ENCODE results near the gene GMPR.

Gene GMPR

DNA sequence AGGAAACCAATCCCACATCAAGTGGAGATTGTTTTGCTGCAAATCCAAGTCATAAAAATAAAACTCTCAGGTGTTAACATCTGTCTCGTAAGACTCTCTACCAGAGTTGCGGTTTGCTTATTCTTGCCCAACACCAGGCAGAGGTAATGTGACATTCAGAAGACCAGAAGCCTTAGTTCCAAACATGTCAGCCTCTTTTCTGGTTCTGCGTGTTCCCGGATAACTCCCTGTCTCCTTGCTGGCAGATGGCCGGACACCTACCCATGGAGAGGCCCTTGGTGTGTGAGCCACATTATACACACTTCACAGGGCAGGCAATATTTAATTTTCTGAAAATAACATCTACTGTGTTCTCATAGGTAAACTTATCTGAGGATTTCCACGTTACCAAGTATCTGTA lies 73.4 kb downstream of the GMPR start:
- WGBS: 91% methylated on average over 6 of the region's 6 CpGs
- no peaks in the 10 kb centered on the region for H3K36me3 ChIP-seq (ENCODE audit: insufficient read depth, low read length)
- H3K27me3 ChIP-seq (ENCODE audit: insufficient read depth, low read length): no peaks in the 10 kb centered on the region
- no peak overlapping the region for H3K4me3 ChIP-seq (ENCODE audit: low read length)
- no peaks in the 10 kb centered on the region for H3K9me3 ChIP-seq (ENCODE audit: insufficient read depth, low read depth, low read length)
- H3K9ac ChIP-seq (ENCODE audit: low read depth, low read length): no peak overlapping the region
- peaks cover 1% of the 10 kb centered on the region for H3K4me1 ChIP-seq (ENCODE audit: insufficient read depth, low read length)
- H3K27ac ChIP-seq (ENCODE audit: low read depth, low read length): no peak overlapping the region

DNA sequence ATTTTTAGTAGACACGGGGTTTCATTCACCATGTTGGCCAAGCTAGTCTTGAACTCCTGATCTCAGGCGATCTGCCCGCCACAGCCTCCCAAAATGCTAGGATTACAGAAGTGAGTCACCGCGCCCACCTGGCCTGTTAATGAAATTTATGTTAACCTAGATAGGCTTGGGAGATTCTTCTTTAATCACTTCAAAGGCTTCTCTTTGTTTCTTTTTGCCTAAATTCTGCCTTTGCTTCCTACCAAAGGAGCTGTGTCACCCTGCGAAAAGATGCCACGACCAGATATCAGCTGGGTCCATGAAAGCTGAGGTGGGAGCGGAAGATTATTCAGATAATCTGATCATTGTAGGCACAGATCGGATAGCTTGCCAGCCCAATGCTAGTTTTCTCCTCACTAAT lies 75.3 kb downstream of the GMPR start:
- Histone ChIP-seq H3K4me3 (ENCODE audit: low read length) (no peak overlapping the region), H3K4me1 (ENCODE audit: insufficient read depth, low read length) (peaks cover 4% of the 10 kb centered on the region; the same call in 1 of the 2 replicates), H3K9me3 (ENCODE audit: insufficient read depth, low read depth, low read length) (no peaks in the 10 kb centered on the region), H3K27me3 (ENCODE audit: insufficient read depth, low read length) (no peaks in the 10 kb centered on the region), H3K36me3 (ENCODE audit: insufficient read depth, low read length) (no peaks in the 10 kb centered on the region), H3K9ac (ENCODE audit: low read depth, low read length) (no peak overlapping the region), H3K27ac (ENCODE audit: low read depth, low read length) (no peak overlapping the region)
- 95% methylated on average over 9 of the region's 9 CpGs for WGBS

DNA sequence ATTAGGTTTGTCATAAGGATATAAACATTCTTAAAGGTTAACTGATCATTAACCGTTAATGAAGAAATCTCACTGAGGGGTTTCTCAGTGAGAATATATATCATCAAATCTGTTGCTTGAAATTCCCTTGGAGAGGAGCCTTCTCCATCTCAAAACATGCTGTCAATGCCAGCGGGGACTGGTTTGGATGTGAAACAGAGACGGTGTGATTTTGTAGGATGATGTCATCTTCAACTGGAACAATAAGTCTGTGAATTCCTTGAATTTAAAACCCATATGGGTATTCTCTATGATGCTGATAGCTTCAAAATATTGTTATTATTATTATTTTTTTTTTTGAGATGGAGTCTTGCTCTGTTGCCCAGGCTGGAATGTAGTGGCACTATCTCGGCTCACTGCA lies 75.9 kb downstream of the GMPR start:
- H3K4me1 ChIP-seq (ENCODE audit: insufficient read depth, low read length): peaks cover 4% of the 10 kb centered on the region; the same call in 1 of the 2 replicates
- no peak overlapping the region for H3K4me3 ChIP-seq (ENCODE audit: low read length)
- no peaks in the 10 kb centered on the region for H3K36me3 ChIP-seq (ENCODE audit: insufficient read depth, low read length)
- no peak overlapping the region for H3K9ac ChIP-seq (ENCODE audit: low read depth, low read length)
- no peak overlapping the region for H3K27ac ChIP-seq (ENCODE audit: low read depth, low read length)
- H3K27me3 ChIP-seq (ENCODE audit: insufficient read depth, low read length): no peaks in the 10 kb centered on the region
- H3K9me3 ChIP-seq (ENCODE audit: insufficient read depth, low read depth, low read length): no peaks in the 10 kb centered on the region
- 100% methylated on average over 4 of the region's 4 CpGs for WGBS

DNA sequence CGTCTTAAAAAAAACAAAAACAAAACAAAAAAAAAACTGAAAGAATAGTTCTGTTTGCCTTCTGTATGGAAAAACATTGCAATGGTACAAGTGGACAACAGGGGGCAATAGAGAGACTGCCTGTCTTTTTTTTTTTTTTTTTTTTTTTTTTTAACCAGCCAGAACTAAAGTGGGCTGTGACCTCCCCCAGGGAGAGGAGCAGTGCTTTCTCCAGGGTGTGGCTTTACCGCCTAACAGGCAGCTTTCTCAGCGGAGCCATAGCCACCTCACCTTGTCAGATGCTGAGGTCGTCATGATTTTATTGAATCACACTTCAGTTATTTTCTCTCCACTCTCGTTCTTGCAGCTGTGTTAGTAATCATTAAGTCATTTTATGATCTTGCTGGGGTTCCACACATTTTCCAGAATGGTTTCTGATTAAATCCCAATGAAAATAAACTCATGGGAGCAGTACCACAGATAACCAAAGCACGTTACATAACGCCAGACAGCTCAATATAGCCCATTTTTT lies 78.4 kb downstream of the GMPR start:
- 46% methylated on average over 7 of the region's 7 CpGs for WGBS
- H3K4me1 ChIP-seq (ENCODE audit: insufficient read depth, low read length): peaks cover 17% of the 10 kb centered on the region
- H3K27ac ChIP-seq (ENCODE audit: low read depth, low read length): no peak overlapping the region
- no peaks in the 10 kb centered on the region for H3K9me3 ChIP-seq (ENCODE audit: insufficient read depth, low read depth, low read length)
- H3K4me3 ChIP-seq (ENCODE audit: low read length): no peak overlapping the region
- no peaks in the 10 kb centered on the region for H3K36me3 ChIP-seq (ENCODE audit: insufficient read depth, low read length)
- no peak overlapping the region for H3K9ac ChIP-seq (ENCODE audit: low read depth, low read length)
- H3K27me3 ChIP-seq (ENCODE audit: insufficient read depth, low read length): no peaks in the 10 kb centered on the region

DNA sequence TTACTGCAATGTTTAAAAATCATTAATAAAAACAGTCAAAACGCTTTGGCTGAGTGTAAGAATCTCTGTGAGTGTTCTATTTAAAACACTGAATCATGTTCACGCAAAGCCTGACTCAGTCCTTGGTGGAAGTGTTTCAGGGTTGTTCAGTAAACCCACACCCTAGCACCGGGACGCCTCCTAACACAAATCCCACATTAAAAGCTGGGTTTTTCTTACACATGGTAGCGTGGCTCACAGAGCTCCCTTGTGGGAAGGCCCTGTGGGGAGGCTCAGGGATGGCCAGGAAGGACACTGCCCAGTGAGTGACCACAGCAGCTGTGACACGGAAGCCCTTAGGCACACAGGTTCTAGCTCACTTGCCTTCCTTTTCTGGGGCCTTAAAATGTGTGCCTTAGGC lies 80.2 kb downstream of the GMPR start:
- no peak overlapping the region for H3K27ac ChIP-seq (ENCODE audit: low read depth, low read length)
- H3K4me1 ChIP-seq (ENCODE audit: insufficient read depth, low read length): peaks cover 28% of the 10 kb centered on the region
- no peak overlapping the region for H3K4me3 ChIP-seq (ENCODE audit: low read length)
- H3K9me3 ChIP-seq (ENCODE audit: insufficient read depth, low read depth, low read length): no peaks in the 10 kb centered on the region
- 92% methylated on average over 5 of the region's 6 CpGs for WGBS
- no peaks in the 10 kb centered on the region for H3K27me3 ChIP-seq (ENCODE audit: insufficient read depth, low read length)
- no peak overlapping the region for H3K9ac ChIP-seq (ENCODE audit: low read depth, low read length)
- no peaks in the 10 kb centered on the region for H3K36me3 ChIP-seq (ENCODE audit: insufficient read depth, low read length)

DNA sequence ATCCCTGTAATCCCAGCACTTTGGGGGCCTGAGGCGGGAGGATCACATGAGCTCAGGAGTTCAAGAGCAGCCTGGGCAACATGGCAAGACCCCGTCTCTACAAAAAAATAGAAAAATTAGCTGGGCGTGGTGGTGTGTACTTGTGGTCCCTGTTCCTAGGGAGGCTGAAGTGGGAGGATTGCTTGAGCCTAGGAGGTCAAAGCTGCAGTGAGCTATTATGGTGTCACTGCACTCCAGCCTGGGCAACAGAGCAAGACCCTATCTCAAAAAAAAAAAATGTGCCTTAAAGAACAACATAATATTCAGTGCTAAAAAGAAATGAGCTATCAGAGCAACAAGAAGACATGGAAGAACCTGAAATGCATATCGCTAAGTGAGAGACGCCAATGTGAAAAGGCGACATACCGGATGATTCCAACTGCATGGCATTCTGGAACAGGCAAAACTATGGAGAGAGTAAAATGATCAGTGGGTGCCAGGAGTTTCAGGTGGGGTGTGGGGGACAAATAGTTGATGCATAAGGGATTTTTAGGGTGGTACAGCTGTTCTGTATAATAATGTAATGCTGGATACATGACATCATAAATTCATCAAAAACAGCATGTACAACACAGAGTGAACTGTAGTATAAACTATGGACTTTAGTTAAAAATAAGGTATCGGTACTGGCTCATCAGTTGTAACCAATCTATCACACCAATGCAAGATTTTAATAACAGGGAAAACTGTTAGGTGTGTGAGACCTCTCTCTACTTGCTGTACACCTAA lies 80.8 kb downstream of the GMPR start:
- Histone ChIP-seq H3K9ac (ENCODE audit: low read depth, low read length) (no peak overlapping the region), H3K4me1 (ENCODE audit: insufficient read depth, low read length) (peaks cover 31% of the 10 kb centered on the region), H3K27ac (ENCODE audit: low read depth, low read length) (no peak overlapping the region), H3K27me3 (ENCODE audit: insufficient read depth, low read length) (no peaks in the 10 kb centered on the region), H3K36me3 (ENCODE audit: insufficient read depth, low read length) (no peaks in the 10 kb centered on the region), H3K4me3 (ENCODE audit: low read length) (no peak overlapping the region), H3K9me3 (ENCODE audit: insufficient read depth, low read depth, low read length) (no peaks in the 10 kb centered on the region)
- WGBS: 94% methylated on average over 7 of the region's 8 CpGs

DNA sequence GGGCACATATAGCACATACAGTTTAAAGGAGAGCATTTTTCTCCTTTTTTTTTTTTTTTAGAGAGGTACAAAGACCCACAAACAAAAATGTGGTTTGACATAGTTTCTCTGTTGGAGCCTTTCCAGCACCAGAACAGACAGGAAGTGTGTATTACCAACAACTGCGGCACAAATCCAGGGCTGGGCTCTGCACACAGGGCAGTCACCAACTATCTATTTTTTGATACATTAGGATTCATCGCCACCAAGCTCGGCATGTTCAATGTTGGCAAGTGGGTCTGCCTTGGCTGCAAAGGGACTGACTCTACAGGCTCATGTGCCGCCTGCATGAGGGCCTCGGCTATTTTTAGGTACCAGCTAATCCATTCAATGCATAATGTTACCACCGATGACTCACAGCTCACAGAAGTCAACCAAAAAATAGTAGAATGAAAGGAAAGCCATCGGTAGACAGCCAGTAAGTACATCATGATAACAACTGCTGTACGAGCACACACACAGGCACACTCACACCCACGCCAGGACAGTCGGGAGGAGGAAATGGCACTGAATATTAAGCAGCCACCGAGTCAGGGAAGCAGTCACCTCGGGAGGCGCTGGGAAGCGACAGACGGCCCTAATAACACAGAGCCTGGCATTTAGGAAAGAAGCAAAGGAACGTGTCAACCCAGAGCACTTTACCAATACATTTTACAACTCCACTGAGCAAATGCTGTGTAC lies 81.6 kb downstream of the GMPR start:
- Histone ChIP-seq H3K4me3 (ENCODE audit: low read length) (no peak overlapping the region), H3K27me3 (ENCODE audit: insufficient read depth, low read length) (no peaks in the 10 kb centered on the region), H3K9ac (ENCODE audit: low read depth, low read length) (no peak overlapping the region), H3K9me3 (ENCODE audit: insufficient read depth, low read depth, low read length) (no peaks in the 10 kb centered on the region), H3K27ac (ENCODE audit: low read depth, low read length) (no peak overlapping the region), H3K36me3 (ENCODE audit: insufficient read depth, low read length) (no peaks in the 10 kb centered on the region), H3K4me1 (ENCODE audit: insufficient read depth, low read length) (peaks cover 40% of the 10 kb centered on the region)
- WGBS: 55% methylated on average over 16 of the region's 16 CpGs

DNA sequence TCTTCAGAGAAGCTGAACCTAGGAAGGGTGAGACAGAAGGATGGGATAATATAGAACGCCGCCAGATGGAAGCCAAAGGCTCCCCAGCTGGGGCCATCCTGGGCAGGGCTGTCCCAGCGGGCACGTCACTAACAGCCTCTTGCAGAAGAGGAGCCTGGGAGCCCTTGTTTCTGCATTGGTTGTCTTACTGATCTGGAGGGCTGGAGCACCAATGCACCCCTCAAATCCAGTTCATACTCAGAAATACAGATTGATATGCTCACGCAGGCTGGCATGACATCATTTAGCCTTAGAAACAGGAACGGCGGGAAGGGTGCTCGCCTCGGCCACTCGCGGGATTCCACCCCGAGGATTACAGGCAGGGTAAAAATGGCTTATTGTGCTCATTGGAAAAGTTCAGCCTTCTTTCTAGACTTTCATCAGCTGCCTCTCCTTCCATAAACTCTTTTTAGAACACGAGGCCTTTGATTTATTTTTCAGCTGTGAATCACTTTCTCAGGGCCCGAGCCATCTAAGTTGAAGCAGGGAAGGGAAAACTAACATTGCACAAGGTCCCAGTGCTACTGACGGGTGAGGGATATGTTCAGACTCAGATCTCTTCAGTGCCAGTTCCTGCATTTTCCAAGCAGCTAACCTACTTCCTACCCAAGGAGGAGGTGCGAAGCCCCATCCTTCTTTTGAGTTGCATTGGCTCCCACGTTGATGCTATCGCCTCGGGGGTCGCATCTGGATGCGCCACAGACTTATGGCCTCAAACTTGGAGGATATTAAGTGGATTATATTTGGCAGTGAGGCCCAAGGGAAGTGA lies 82.3 kb downstream of the GMPR start:
- Histone ChIP-seq H3K27ac (ENCODE audit: low read depth, low read length) (no peak overlapping the region), H3K9ac (ENCODE audit: low read depth, low read length) (no peak overlapping the region), H3K4me1 (ENCODE audit: insufficient read depth, low read length) (peaks cover 40% of the 10 kb centered on the region)

DNA sequence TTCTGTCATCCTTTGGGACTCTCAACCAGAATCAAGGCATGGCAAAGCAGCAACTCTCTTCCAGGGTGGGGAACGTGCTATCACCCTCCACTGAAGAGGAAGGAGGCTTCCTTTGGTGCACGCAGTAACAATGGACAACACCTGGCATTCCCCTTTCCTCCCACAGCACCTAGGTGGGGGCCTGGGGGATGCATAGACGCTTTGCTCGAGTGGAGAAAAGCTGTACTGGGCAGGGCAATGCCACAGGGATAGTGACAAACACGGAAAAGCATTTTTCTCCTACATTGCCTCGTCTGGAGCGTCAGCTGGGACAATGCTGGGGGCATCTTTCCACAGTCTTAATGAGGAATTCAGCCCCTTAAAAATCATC lies 82.9 kb downstream of the GMPR start:
- WGBS: 92% methylated on average over 7 of the region's 7 CpGs
- H3K27ac ChIP-seq (ENCODE audit: low read depth, low read length): no peak overlapping the region
- H3K4me1 ChIP-seq (ENCODE audit: insufficient read depth, low read length): peaks cover 40% of the 10 kb centered on the region

More for the DNA sequence above, 82.3 kb downstream of the GMPR start:
- 91% methylated on average over 21 of the region's 21 CpGs for WGBS
- Histone ChIP-seq H3K9me3 (ENCODE audit: insufficient read depth, low read depth, low read length) (no peaks in the 10 kb centered on the region), H3K27me3 (ENCODE audit: insufficient read depth, low read length) (no peaks in the 10 kb centered on the region), H3K4me3 (ENCODE audit: low read length) (no peak overlapping the region), H3K36me3 (ENCODE audit: insufficient read depth, low read length) (no peaks in the 10 kb centered on the region)

DNA sequence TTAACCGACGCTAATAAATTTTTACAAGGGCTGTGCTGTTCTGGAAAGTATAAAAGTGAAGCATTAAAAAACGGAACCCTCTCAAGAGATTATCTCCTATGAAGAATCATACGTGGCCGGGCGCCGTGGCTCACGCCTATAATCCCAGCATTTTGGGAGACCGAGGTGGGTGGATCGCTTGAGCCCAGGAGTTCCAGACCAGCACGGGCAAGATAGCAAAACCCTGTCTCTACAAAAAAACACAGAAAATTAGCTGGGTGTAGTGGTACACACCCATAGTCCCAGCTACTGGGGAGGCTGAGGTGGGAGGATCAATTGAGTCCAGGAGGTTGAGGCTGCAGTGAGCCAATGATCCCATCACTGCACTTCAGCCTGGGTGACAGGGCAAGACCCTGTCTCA lies 83.4 kb downstream of the GMPR start:
- Histone ChIP-seq H3K4me1 (ENCODE audit: insufficient read depth, low read length) (peaks cover 39% of the 10 kb centered on the region), H3K4me3 (ENCODE audit: low read length) (no peak overlapping the region), H3K36me3 (ENCODE audit: insufficient read depth, low read length) (0 out of 2 replicates have a peak, but pooled peaks cover 4% of the 10 kb centered on the region), H3K9me3 (ENCODE audit: insufficient read depth, low read depth, low read length) (no peaks in the 10 kb centered on the region), H3K27me3 (ENCODE audit: insufficient read depth, low read length) (no peaks in the 10 kb centered on the region), H3K9ac (ENCODE audit: low read depth, low read length) (no peak overlapping the region), H3K27ac (ENCODE audit: low read depth, low read length) (no peak overlapping the region)
- 97% methylated on average over 11 of the region's 11 CpGs for WGBS

More for the DNA sequence above, 82.9 kb downstream of the GMPR start:
- Histone ChIP-seq H3K27me3 (ENCODE audit: insufficient read depth, low read length) (no peaks in the 10 kb centered on the region), H3K9me3 (ENCODE audit: insufficient read depth, low read depth, low read length) (no peaks in the 10 kb centered on the region), H3K9ac (ENCODE audit: low read depth, low read length) (no peak overlapping the region), H3K36me3 (ENCODE audit: insufficient read depth, low read length) (0 out of 2 replicates have a peak, but pooled peaks cover 3% of the 10 kb centered on the region), H3K4me3 (ENCODE audit: low read length) (no peak overlapping the region)

Measured in HUES64 (cell line).